Endothelial cell of umbilical vein (primary cell): ENCODE results near the gene SYNPO2. TPM values are rescaled to one million over a fixed set of nuclear protein-coding genes. Genes with fewer than 3 reads are reported as not detected.

Experiments
- BruUV-seq: library from RNA; stranded (reverse); fragments of 400-500 nt; replicated peaks from 2 replicates; lab custom pipeline; 2021; lab: Mats Ljungman, UMichigan
- CTCF ChIA-PET: fragments of 300-600, 350-600 bp; sonication (Branson Sonifier 250); formaldehyde crosslinking; loops from one replicate; lab custom pipeline; 2021; ENCODE audit warnings: antibody characterized with exemption, inconsistent platforms; lab: Charles Lee
- POLR2A ChIA-PET: fragments of 300-600, 350-600 bp; sonication (Branson Sonifier 250); formaldehyde crosslinking; loops from one replicate; lab custom pipeline; 2021; ENCODE audit warnings: antibody characterized with exemption, inconsistent platforms; lab: Charles Lee
- DNase-seq: peaks from one replicate; pipeline ENCODE4 v3.0.0-alpha.2; 2011; ENCODE audit warnings: low read depth, low spot score
- FAIRE-seq: peaks from 2 replicates; lab custom pipeline; 2011; peaks lifted over from hg19 to GRCh38; lab: Jason Lieb, UNC
- H2AFZ ChIP-seq: 2 replicates; pipeline ENCODE4 v1.6.0; 2012; ENCODE audit warnings: low read depth, low read length, control low read depth, inconsistent platforms
- H3K27ac ChIP-seq: 2 replicates; pipeline ENCODE4 v1.5.1; 2011; ENCODE audit warnings: low read depth, mild to moderate bottlenecking, control low read depth, low read length, moderate library complexity; ENCODE audit not compliant: insufficient read depth
- H3K27me3 ChIP-seq, 2 experiments: 2 replicates each; pipeline versions ENCODE4 v1.6.0 to v1.6.1; 2011; ENCODE audit warnings: low read length in 2 of 2, mixed read lengths in 1 of 2; ENCODE audit not compliant: control insufficient read depth in 2 of 2, insufficient read depth in 2 of 2
- H3K36me3 ChIP-seq, 2 experiments: 2 replicates in 1 of 2; 3 replicates in 1 of 2; pipeline ENCODE4 v1.5.1; 2011; ENCODE audit warnings: low read length in 2 of 2, mild to moderate bottlenecking in 1 of 2, moderate library complexity in 1 of 2; ENCODE audit not compliant: control insufficient read depth in 2 of 2, insufficient read depth in 2 of 2; ENCODE audit errors: extremely low read depth in 1 of 2
- H3K4me1 ChIP-seq: 3 replicates; pipeline ENCODE4 v1.5.1; 2011; ENCODE audit warnings: mild to moderate bottlenecking, low read length; ENCODE audit not compliant: control insufficient read depth, insufficient read depth; ENCODE audit errors: extremely low read depth
- H3K4me2 ChIP-seq: 2 replicates; pipeline ENCODE4 v1.6.1; 2011; ENCODE audit warnings: low read length, control low read depth, mixed read lengths; ENCODE audit not compliant: insufficient read depth
- H3K4me3 ChIP-seq, 3 experiments: fragments of 200-600 bp in 1 of 3; sonication (generic), shearing (Covaris generic) in 1 of 3; replicated peaks in 1 of 3; 2 replicates each; pipeline ENCODE4 v1.5.1; 2011 to 2016; ENCODE audit warnings: control low read depth in 3 of 3, low read length in 3 of 3, mild to moderate bottlenecking in 2 of 3, inconsistent platforms in 1 of 3, low read depth in 1 of 3, moderate library complexity in 1 of 3; ENCODE audit not compliant: insufficient read depth in 1 of 3
- H3K79me2 ChIP-seq: 2 replicates; pipeline ENCODE4 v1.6.0; 2012; ENCODE audit warnings: low read length, inconsistent platforms; ENCODE audit not compliant: control insufficient read depth, insufficient read depth
- H3K9ac ChIP-seq: replicated peaks from 2 replicates; pipeline ENCODE3; 2011; ENCODE audit warnings: low read length, control low read depth; ENCODE audit not compliant: insufficient read depth; ENCODE audit errors: extremely low read depth
- H3K9me1 ChIP-seq: replicated peaks from 3 replicates; pipeline ENCODE4 v1.6.0; 2011; ENCODE audit warnings: mild to moderate bottlenecking, low read length; ENCODE audit not compliant: control insufficient read depth, insufficient read depth; ENCODE audit errors: extremely low read depth
- H3K9me3 ChIP-seq: replicated peaks from 2 replicates; pipeline ENCODE4 v1.5.1; 2012; ENCODE audit warnings: low read length, inconsistent platforms; ENCODE audit not compliant: control insufficient read depth, insufficient read depth
- H4K20me1 ChIP-seq: replicated peaks from 2 replicates; pipeline ENCODE3; 2011; ENCODE audit warnings: mild to moderate bottlenecking, low read length; ENCODE audit not compliant: control insufficient read depth, insufficient read depth; ENCODE audit errors: extremely low read depth
- EZH2 ChIP-seq: IDR thresholded peaks from 2 replicates; pipeline ENCODE4 v1.6.1; 2012; ENCODE audit warnings: borderline replicate concordance, low read depth, mild to moderate bottlenecking, moderate library complexity, low read length, inconsistent platforms; ENCODE audit not compliant: severe bottlenecking
- FOS ChIP-seq: IDR thresholded peaks from 2 replicates; pipeline ENCODE4 v1.6.1; 2011; ENCODE audit warnings: mild to moderate bottlenecking, low read length, moderate library complexity, borderline replicate concordance; ENCODE audit not compliant: insufficient read depth
- GATA2 ChIP-seq: IDR thresholded peaks from 2 replicates; pipeline ENCODE4 v1.7.0; 2011; ENCODE audit warnings: low read depth, mild to moderate bottlenecking, moderate library complexity, mixed read lengths, low read length; ENCODE audit not compliant: insufficient read length, insufficient read depth
- JUN ChIP-seq: IDR thresholded peaks from 2 replicates; pipeline ENCODE4 v1.6.1; 2011; ENCODE audit warnings: borderline replicate concordance, low read depth; ENCODE audit not compliant: insufficient read length, insufficient read depth
- MYC ChIP-seq: IDR thresholded peaks from one replicate; pipeline ENCODE4 v1.6.1; 2011; ENCODE audit warnings: mild to moderate bottlenecking, low read depth, low read length
- POLR2A ChIP-seq: IDR thresholded peaks from 2 replicates; pipeline ENCODE4 v1.6.1; 2012; ENCODE audit warnings: low read depth, mild to moderate bottlenecking, control low read depth, low read length
- POLR2AphosphoS5 ChIP-seq: IDR thresholded peaks from 2 replicates; pipeline ENCODE4 v1.6.1; 2012; ENCODE audit warnings: low read depth, mild to moderate bottlenecking, control low read depth, low read length, moderate library complexity; ENCODE audit not compliant: insufficient read depth
- dilution Hi-C: fragments of 300-500 bp; cut with MboI; formaldehyde crosslinking; loops from one replicate; pipeline ENCODE4 v1.15.0; 2019; ENCODE audit warnings: low sequenced_read_pairs; ENCODE audit not compliant: extremely low pct_ligation_motif_present
- intact Hi-C: fragments of 100-400 bp; cut with micrococcal nuclease; formaldehyde crosslinking; loops from one replicate; pipeline ENCODE4 v1.10.0; 2022
- polyA plus RNA-seq, 4 experiments: library from polyadenylated mRNA; depleted of rRNA in 3 of 4; stranded (reverse) in 3 of 4; unstranded in 1 of 4; fragments of >200 nt; gene quantifications; 2 replicates each; pipeline versions ENCODE4 v1.2.1 to v1.2.3, GENCODE V29; 2011 to 2012; ENCODE audit warnings: missing spikeins in 1 of 4
- total RNA-seq: library from RNA; stranded (reverse); gene quantifications from 2 replicates; pipeline ENCODE4 v1.2.3, GENCODE V29; 2021
- TF ChIP-seq, protein P1 (sequence below): IDR thresholded peaks from 2 replicates; pipeline ENCODE4 v1.6.1; 2011; ENCODE audit not compliant: insufficient read depth, insufficient read length
- TF ChIP-seq, protein P2 (sequence below), 2 donors: IDR thresholded peaks; 1 replicate in 1 of 2; 2 replicates in 1 of 2; pipeline ENCODE4 v1.5.1; 2011; ENCODE audit warnings: low read length in 2 of 2, mild to moderate bottlenecking in 2 of 2, moderate library complexity in 2 of 2, control low read depth in 1 of 2, inconsistent platforms in 1 of 2, low read depth in 1 of 2; ENCODE audit not compliant: insufficient read depth in 1 of 2; ENCODE audit errors: extremely low read depth in 1 of 2

Gene SYNPO2
- total and polyA plus RNA-seq, 2 donors (not counting 3 experiments of a cell fraction or from before 2014, with no cell fraction given): 0.06 to 0.13 TPM

DNA sequence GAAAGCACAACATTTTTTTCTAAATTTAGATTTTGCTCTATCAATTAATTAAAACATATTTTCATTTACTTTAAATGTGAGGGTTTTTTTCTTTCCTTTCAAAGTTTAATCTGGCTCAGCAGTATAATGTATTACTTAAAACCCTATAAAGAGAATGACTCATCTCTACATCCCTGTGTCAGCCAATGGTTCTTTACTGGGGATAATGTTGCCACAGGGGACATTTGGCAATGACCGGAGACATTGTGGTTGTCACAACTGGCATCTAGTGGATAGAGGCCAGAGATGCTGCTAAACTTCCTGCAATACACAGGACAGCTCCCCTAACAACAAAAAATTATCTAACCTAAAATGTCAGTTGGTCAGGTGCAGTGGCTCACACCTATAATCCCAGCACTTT is 53.8 kb downstream of the SYNPO2 start:
- Histone ChIP-seq H2AFZ (no peak overlapping the region), H3K27ac (no peak overlapping the region), H3K9me3 (no peaks in the 10 kb centered on the region), H3K27me3 (peaks cover 0 to 8% of the 10 kb centered on the region in 2 experiments), H3K4me1 (no peaks in the 10 kb centered on the region), H3K9ac (no peak overlapping the region), H3K4me2 (no peak overlapping the region), H4K20me1 (no peaks in the 10 kb centered on the region), H3K4me3 (no peak overlapping the region), H3K79me2 (no peaks in the 10 kb centered on the region), H3K9me1 (no peaks in the 10 kb centered on the region), H3K36me3 (no peaks in the 10 kb centered on the region)
- ChIA-PET POLR2A (no interaction called here), CTCF (no interaction called here)
- BruUV-seq: no TSS peak
- dilution Hi-C loops (no loop called here), intact Hi-C loops (no loop called here)
- DNase-seq: no peak
- FAIRE-seq: no peak
- no peak for TF ChIP-seq GATA2
- TF ChIP-seq FOS: no peak
- TF ChIP-seq MYC: no peak
- TF ChIP-seq EZH2: no peak
- no peak for TF ChIP-seq POLR2A
- no peak for TF ChIP-seq POLR2AphosphoS5
- TF ChIP-seq, protein P1, sequence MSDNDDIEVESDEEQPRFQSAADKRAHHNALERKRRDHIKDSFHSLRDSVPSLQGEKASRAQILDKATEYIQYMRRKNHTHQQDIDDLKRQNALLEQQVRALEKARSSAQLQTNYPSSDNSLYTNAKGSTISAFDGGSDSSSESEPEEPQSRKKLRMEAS: no peak
- no peak for TF ChIP-seq JUN
- TF ChIP-seq, protein P2, sequence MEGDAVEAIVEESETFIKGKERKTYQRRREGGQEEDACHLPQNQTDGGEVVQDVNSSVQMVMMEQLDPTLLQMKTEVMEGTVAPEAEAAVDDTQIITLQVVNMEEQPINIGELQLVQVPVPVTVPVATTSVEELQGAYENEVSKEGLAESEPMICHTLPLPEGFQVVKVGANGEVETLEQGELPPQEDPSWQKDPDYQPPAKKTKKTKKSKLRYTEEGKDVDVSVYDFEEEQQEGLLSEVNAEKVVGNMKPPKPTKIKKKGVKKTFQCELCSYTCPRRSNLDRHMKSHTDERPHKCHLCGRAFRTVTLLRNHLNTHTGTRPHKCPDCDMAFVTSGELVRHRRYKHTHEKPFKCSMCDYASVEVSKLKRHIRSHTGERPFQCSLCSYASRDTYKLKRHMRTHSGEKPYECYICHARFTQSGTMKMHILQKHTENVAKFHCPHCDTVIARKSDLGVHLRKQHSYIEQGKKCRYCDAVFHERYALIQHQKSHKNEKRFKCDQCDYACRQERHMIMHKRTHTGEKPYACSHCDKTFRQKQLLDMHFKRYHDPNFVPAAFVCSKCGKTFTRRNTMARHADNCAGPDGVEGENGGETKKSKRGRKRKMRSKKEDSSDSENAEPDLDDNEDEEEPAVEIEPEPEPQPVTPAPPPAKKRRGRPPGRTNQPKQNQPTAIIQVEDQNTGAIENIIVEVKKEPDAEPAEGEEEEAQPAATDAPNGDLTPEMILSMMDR (IDR thresholded peaks at IDR 0.05; ENCODE audit: extremely low read depth in 1 of 2, insufficient read depth in 1 of 2, low read depth in 1 of 2, low read length in 2 of 2): no peak
